AG04449 (cell line): ENCODE results near the gene ELK3.

ENCODE experiments used
- CTCF ChIA-PET: fragments of 350-600 bp; formaldehyde crosslinking; extraction: SDS; loops from one replicate; lab custom pipeline; 2021; ENCODE audit warnings: antibody characterized with exemption; lab: Yijun Ruan, JAX
- POLR2A ChIA-PET: fragments of 400-600, 350-600 bp; formaldehyde crosslinking; extraction: SDS; loops from one replicate; lab custom pipeline; 2020; ENCODE audit warnings: antibody characterized with exemption, inconsistent platforms; lab: Yijun Ruan, JAX
- DNase-seq: peaks from one replicate; pipeline ENCODE4 v3.0.0-alpha.2; 2010; ENCODE audit warnings: low read depth, low spot score
- H3K4me3 ChIP-seq: 2 replicates; pipeline ENCODE4 v1.5.1; 2011; ENCODE audit warnings: low read depth, mild to moderate bottlenecking, control low read depth, low read length
- CTCF ChIP-seq: IDR thresholded peaks from one replicate; pipeline ENCODE4 v1.5.1; 2011; ENCODE audit warnings: mild to moderate bottlenecking, moderate library complexity, low read length, control low read depth, inconsistent platforms; ENCODE audit not compliant: insufficient read depth; ENCODE audit errors: missing control alignments

Gene ELK3

DNA sequence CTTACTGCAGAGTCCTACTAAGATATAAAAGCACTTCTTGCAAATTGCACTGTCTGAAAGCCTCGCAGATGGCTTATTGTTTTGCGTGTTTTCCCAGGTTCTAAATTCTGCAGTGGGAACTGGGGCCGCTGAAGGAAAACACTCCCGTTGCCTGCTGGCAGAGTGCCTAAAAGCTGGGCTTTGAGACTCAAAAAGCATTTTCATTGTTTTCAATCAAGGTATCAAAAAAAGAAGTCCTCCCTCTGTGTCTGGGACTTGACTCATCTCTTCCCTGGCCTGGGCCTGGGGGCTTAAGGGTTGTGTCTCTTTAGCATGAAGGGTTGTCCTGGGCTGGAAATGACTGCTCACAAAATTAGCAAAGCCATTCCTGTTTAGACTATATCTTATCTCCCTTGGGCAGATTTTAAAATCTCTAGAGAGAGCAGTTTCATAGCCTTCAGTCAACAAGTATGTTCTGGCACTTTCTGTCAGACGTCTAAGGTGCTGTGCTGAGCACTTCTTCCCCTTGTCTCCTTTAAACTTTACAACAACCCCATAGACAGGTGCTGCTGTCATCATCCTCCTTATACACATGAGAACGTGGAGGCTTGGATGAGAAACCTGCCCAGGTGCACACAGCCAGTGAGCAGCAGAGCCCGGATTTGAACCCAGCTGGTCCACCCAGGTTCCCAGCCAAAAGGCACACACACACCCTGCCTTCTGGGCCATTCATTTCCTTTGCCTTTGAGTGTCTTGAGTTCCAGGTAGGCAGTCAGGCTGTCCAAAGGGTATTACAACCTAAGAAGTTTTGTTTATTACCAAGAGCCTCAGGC, 31.1 kb downstream of the ELK3 start:
- CTCF ChIA-PET, result no interaction called here
- no peak for DNase-seq
- no peak overlapping the region for H3K4me3 ChIP-seq
- POLR2A ChIA-PET, result no interaction called here
- TF ChIP-seq CTCF, result no peak

DNA sequence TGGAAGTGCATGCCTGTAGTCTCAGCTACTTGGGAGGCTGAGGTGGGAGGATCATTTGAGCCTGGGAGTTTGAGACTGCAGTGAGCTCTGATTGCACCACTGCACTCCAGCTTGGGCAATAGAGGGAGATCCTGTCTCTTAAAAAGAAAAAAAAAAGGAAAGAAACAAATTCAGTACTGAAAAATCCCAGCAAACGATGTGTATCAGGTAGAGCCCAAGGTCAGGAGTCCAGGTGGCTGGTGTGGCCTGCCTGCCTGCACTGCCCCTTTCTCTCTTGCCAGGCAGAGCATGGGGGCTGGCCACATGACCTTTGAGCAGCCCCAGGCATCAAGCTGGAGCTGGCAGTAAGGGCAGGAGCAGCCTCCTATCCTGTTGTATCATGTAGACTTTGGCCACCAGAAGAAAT, 31.8 kb downstream of the ELK3 start:
- no peak for TF ChIP-seq CTCF
- ChIA-PET CTCF (no interaction called here), POLR2A (no interaction called here)
- H3K4me3 ChIP-seq, result no peak overlapping the region
- DNase-seq, result no peak

- no peak overlapping the region for H3K4me3 ChIP-seq
- ChIA-PET POLR2A (no interaction called here), CTCF (no interaction called here)
- DNase-seq, result no peak
- no peak for TF ChIP-seq CTCF
Measured at GRCh38 chr12:96226401-96226800, 32.2 kb downstream of the ELK3 start.

GRCh38 chr12:96226801-96227348, 32.7 kb downstream of the ELK3 start:
- ChIA-PET POLR2A (no interaction called here), CTCF (no interaction called here)
- no peak for DNase-seq
- H3K4me3 ChIP-seq, result no peak overlapping the region
- TF ChIP-seq CTCF, result no peak

GRCh38 chr12:96227365-96228106, 33.4 kb downstream of the ELK3 start:
- no peak for DNase-seq
- ChIA-PET POLR2A (no interaction called here), CTCF (no interaction called here)
- TF ChIP-seq CTCF, result no peak
- H3K4me3 ChIP-seq, result no peak overlapping the region
